Endothelial cell (in vitro differentiated cells): ENCODE measurements around the gene PCDHGA1. TPM values are rescaled to one million over a fixed set of nuclear protein-coding genes. Genes with fewer than 3 reads are reported as not detected.
"Not testable (repeated sequence)": the region's sequence is repeated elsewhere in the genome, so short reads cannot be mapped to it uniquely, and the experiment has no call there.

Source experiments
- DNase-seq: peaks from one replicate; pipeline ENCODE4 v3.0.0; 2021; ENCODE audit warnings: low spot score
- H3K27ac Mint-ChIP-seq: one replicate; pipeline ENCODE4 v1.8.0; 2021; ENCODE audit warnings: mixed read lengths, inconsistent platforms; ENCODE audit not compliant: unreplicated experiment
- H3K27me3 Mint-ChIP-seq: one replicate; pipeline ENCODE4 v1.8.0; 2021; ENCODE audit warnings: mild to moderate bottlenecking, moderate library complexity, mixed read lengths, inconsistent platforms; ENCODE audit not compliant: unreplicated experiment
- H3K36me3 Mint-ChIP-seq: one replicate; pipeline ENCODE4 v1.8.0; 2021; ENCODE audit warnings: mild to moderate bottlenecking, low read depth, mixed read lengths, inconsistent platforms; ENCODE audit not compliant: unreplicated experiment
- H3K4me1 Mint-ChIP-seq: one replicate; pipeline ENCODE4 v1.8.0; 2021; ENCODE audit warnings: mild to moderate bottlenecking, mixed read lengths, inconsistent platforms; ENCODE audit not compliant: unreplicated experiment
- H3K4me3 Mint-ChIP-seq: one replicate; pipeline ENCODE4 v1.8.0; 2021; ENCODE audit warnings: mild to moderate bottlenecking, mixed read lengths, inconsistent platforms; ENCODE audit not compliant: unreplicated experiment
- H3K9me3 Mint-ChIP-seq: one replicate; pipeline ENCODE4 v1.8.0; 2021; ENCODE audit warnings: mixed read lengths, inconsistent platforms; ENCODE audit not compliant: unreplicated experiment
- CTCF ChIP-seq: fragments of 200-600 bp; sonication (generic); IDR thresholded peaks from one replicate; pipeline ENCODE4 v1.5.0; 2021; ENCODE audit warnings: antibody characterized with exemption; ENCODE audit not compliant: unreplicated experiment
- total RNA-seq: library from RNA; stranded (reverse); fragmentation: NEBNext Ultra II Directional; extraction: Animal tissue kit (Norgen Biotek cat#: 25700); gene quantifications from one replicate; pipeline ENCODE4 v1.2.1, GENCODE V29; 2021; ENCODE audit not compliant: unreplicated experiment

Gene PCDHGA1
- total RNA-seq, 1 donor from 2014 or later, result 1.4 TPM

GRCh38 chr5:141326088-141326854, 4.0 kb upstream of the PCDHGA1 start:
- no peaks in the 10 kb centered on the region for H3K4me1 Mint-ChIP-seq
- H3K9me3 Mint-ChIP-seq, result peaks cover 17% of the 10 kb centered on the region
- no peak for TF ChIP-seq CTCF
- H3K27ac Mint-ChIP-seq, result peak overlapping the region; percentile 92
- H3K36me3 Mint-ChIP-seq, result peaks cover 18% of the 10 kb centered on the region
- peak; percentile 58 for DNase-seq
- H3K4me3 Mint-ChIP-seq, result peak overlapping the region; percentile 81
- peaks cover 8% of the 10 kb centered on the region for H3K27me3 Mint-ChIP-seq

DNA sequence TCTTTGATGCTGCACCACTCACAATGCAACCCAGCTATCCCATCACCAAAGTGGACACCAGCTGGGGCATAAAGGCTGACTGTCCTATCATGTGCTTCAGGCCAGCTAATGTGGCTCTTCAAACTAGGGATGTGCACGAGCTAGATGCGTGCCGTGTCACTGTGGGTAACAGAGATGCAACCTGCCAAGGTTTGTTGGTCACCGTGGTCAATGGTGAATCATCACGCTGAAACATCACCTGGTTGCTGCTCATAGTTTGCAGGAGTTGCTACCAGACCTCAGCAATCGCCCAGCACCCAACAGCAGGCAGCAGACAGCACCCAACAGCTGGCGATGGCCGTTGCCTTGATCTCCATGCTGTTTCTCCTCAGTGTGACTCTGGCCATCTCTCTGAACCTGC, 2.1 kb upstream of the PCDHGA1 start:
- Mint-ChIP-seq H3K36me3 (peaks cover 28% of the 10 kb centered on the region), H3K27me3 (peaks cover 8% of the 10 kb centered on the region), H3K4me3 (no peak overlapping the region), H3K9me3 (peaks cover 6% of the 10 kb centered on the region), H3K27ac (no peak overlapping the region), H3K4me1 (no peaks in the 10 kb centered on the region)
- no peak for DNase-seq
- no peak for TF ChIP-seq CTCF

DNA sequence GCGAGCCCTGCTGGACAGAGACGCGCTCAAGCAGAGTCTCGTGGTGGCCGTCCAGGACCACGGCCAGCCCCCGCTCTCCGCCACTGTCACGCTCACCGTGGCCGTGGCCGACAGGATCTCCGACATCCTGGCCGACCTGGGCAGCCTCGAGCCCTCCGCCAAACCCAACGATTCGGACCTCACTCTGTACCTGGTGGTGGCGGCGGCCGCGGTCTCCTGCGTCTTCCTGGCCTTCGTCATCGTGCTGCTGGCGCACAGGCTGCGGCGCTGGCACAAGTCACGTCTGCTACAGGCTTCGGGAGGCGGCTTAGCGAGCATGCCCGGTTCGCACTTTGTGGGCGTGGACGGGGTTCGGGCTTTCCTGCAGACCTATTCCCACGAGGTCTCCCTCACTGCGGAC, 2.3 kb downstream of the PCDHGA1 start:
- H3K36me3 Mint-ChIP-seq, result peaks cover 21% of the 10 kb centered on the region
- DNase-seq, H3K27ac Mint-ChIP-seq, H3K27me3 Mint-ChIP-seq, H3K4me3 Mint-ChIP-seq, H3K4me1 Mint-ChIP-seq: not testable (repeated sequence)
- H3K9me3 Mint-ChIP-seq, result peaks cover 10% of the 10 kb centered on the region

DNA sequence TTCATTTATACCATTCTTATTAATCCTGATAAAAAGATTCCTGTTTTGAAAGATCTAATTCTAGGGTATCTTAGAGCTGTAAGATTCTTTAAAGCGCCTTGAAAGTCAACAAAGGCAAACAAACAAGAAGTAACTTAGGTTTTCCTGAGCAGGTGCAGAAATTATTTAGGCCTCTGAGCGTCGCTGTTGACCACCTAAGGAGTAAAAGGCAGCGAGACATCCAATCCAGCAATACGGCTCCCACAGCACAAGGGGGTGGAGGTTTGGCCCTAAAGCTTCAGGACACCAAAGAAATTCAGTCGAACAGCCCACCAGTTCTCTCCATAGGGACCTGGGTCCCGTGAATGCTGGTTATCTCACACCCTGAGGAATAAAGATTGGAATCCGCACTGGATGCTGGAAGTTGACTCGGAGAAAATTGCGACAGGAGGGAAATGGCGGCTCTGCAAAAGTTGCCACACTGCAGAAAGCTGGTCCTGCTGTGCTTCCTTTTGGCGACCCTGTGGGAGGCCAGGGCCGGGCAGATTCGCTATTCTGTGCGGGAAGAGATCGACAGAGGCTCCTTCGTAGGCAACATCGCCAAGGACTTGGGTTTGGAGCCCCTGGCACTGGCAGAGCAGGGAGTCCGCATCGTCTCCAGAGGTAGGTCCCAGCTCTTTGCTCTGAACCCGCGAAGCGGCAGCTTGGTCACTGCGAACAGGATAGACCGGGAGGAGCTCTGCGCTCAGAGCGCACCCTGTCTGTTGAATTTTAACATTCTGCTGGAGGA, 8.4 kb downstream of the PCDHGA1 start, which contains the start of gene PCDHGA2:
PCDHGA2 (plus strand) TSS at position 223 of the 769 bp plus-strand sequence.
- peaks cover 4% of the 10 kb centered on the region for H3K27me3 Mint-ChIP-seq
- no peak within 1 kb of the TSS for H3K27ac Mint-ChIP-seq
- TF ChIP-seq CTCF, result no peak
- H3K36me3 Mint-ChIP-seq, result peaks cover 22% of the 10 kb centered on the region
- no peak for DNase-seq
- H3K4me3 Mint-ChIP-seq, result no peak within 1 kb of the TSS
- H3K9me3 Mint-ChIP-seq, result peaks cover 30% of the 10 kb centered on the region
- no peaks in the 10 kb centered on the region for H3K4me1 Mint-ChIP-seq

- peaks cover 38% of the 10 kb centered on the region for H3K9me3 Mint-ChIP-seq
- DNase-seq, H3K4me3 Mint-ChIP-seq, H3K27ac Mint-ChIP-seq, H3K27me3 Mint-ChIP-seq, H3K4me1 Mint-ChIP-seq: not testable (repeated sequence)
- peaks cover 35% of the 10 kb centered on the region for H3K36me3 Mint-ChIP-seq
Observed at GRCh38 chr5:141340781-141341354, 10.6 kb downstream of the PCDHGA1 start.
